GM13977 (cell line): ENCODE data around the gene CTBP2.

Source experiments
- DNase-seq: peaks from one replicate; pipeline ENCODE4 v3.0.0; 2012; ENCODE audit warnings: low spot score
- in situ Hi-C: fragments of 300-500 bp; cut with MboI; formaldehyde crosslinking; loops from one replicate; pipeline ENCODE4 v1.12.0; 2022; ENCODE audit warnings: low sequenced_read_pairs, low pct_unique_long_range_greater_than_20kb, mixed read lengths, inconsistent platforms; ENCODE audit not compliant: unreplicated experiment
- TF ChIP-seq, protein P1 (sequence below): IDR thresholded peaks from 2 replicates; pipeline ENCODE4 v1.5.1; 2012; ENCODE audit warnings: mild to moderate bottlenecking, control low read depth; ENCODE audit not compliant: insufficient read depth; ENCODE audit errors: extremely low read depth, missing control alignments

Gene CTBP2

DNA sequence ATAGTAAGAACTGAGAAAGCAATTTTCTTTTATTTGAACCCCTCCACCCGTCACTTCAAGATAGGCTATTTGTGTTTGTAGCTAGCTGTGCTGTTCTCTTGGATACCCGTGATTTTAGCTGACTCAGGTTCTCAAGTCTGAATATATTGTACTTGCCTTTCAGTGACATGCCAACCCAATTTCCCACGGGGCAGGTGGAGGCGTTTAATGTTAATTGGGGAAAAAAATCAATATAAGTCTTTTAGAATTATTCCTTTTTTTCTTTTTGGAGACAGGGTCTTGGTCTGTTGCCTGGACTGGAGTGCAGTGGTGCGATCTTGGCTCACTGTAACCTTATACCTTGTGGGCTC lies 182.0 kb downstream of the CTBP2 start:
- in situ Hi-C loops, result no loop called here
- no peak for DNase-seq
- TF ChIP-seq, protein P1, sequence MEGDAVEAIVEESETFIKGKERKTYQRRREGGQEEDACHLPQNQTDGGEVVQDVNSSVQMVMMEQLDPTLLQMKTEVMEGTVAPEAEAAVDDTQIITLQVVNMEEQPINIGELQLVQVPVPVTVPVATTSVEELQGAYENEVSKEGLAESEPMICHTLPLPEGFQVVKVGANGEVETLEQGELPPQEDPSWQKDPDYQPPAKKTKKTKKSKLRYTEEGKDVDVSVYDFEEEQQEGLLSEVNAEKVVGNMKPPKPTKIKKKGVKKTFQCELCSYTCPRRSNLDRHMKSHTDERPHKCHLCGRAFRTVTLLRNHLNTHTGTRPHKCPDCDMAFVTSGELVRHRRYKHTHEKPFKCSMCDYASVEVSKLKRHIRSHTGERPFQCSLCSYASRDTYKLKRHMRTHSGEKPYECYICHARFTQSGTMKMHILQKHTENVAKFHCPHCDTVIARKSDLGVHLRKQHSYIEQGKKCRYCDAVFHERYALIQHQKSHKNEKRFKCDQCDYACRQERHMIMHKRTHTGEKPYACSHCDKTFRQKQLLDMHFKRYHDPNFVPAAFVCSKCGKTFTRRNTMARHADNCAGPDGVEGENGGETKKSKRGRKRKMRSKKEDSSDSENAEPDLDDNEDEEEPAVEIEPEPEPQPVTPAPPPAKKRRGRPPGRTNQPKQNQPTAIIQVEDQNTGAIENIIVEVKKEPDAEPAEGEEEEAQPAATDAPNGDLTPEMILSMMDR, result no peak

DNA sequence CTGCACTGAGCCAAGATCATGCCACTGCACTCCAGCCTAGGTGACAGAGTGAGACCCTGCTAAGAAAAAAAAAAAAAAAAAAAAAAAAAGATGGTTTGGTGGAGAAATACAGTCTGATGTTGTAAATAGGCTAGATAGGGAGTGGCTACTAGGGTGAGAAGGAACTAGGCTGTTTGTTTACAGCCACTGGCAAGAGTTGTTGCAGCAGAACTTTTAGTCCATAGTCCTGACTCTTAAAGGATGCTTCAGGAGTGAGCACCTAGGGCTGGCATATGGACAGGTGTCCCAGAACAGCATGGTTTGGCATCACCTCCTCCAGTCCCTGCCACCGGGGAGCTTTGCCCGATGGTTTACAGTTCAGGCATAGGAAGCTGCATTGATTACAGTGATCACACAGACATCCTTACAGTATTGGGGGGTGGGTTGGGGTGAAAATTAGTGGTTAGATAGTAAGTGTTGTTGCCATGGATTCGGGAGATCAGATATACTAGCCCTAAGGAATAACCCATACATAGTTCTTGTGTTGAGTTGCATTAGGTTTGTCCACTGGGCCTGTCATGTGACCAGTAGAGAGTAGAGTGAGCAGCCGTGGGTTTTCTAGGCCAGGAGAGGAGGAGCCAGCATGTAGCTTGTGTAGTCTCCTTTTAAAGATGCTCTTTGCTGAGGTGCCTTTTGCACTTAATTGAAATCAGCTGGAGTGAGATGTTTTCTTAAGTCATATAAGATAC lies 182.6 kb downstream of the CTBP2 start:
- in situ Hi-C loops, result no loop called here
- TF ChIP-seq, protein P1, result no peak
- no peak for DNase-seq

DNA sequence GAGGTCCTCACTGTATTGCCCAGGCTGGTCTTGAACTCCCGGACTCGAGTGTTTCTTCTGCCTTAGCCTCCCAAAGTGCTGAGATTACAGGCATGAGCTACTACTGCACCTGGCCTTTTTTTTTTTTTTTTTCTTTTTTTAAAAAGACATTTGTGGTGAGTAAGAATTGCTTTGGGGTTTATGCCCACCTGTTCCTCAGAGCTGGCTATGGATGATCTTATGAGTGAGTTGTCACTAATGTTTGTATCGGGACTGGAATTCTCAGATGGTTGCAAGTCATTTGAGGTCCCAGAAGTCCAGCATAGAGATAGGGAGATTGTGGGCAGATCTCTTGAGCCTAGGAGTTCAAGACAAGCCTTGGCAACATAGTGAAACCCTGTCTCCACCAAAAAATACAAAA lies 183.2 kb downstream of the CTBP2 start:
- in situ Hi-C loops, result no loop called here

DNA sequence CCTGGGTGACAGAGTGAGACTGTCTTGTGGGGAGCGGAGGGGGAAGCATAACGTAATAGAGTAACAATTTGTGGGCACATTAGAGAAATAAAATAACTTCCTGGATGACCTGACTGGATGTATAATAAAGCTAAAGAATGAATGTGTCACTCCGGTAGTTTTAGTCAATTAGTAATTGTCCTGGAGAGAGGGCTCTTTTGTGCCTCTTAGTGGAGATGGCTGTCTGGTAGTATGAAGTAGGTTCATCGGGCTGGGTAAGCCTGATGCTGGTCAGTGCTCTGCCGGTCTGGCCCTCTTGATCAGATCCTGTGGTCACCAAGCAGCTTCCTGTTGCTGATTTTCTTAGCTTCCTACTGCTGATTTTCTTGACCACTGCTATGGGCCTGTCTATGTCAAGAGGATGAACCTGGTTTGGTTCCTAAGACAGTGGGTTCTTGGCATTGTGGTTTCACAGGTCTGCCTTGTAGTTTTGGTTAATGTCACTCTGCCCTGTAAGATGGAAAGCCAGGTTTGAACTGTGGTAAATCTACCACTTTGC lies 184.3 kb downstream of the CTBP2 start:
- no peak for DNase-seq
- in situ Hi-C loops, result no loop called here
- TF ChIP-seq, protein P1, result no peak

More for the DNA sequence above, 183.2 kb downstream of the CTBP2 start:
- no peak for DNase-seq
- TF ChIP-seq, protein P1, result no peak

DNA sequence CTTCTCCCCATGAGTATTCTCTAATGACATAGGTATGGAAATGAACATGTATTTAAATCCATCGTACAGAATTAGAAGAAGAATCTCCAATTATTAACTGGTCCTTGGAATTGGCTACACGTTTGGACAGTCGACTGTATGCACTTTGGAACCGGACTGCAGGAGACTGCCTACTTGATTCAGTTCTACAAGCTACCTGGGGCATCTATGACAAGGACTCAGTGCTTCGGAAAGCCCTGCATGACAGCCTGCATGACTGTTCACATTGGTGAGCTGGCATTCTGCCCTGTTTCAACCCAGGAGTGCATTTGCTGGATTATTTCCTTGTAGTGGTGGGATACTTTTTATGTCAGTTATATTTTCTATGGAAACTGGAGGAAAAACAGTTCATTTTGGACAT lies 186.2 kb downstream of the CTBP2 start:
- in situ Hi-C loops, result no loop called here
- TF ChIP-seq, protein P1, result no peak
- DNase-seq, result no peak

DNA sequence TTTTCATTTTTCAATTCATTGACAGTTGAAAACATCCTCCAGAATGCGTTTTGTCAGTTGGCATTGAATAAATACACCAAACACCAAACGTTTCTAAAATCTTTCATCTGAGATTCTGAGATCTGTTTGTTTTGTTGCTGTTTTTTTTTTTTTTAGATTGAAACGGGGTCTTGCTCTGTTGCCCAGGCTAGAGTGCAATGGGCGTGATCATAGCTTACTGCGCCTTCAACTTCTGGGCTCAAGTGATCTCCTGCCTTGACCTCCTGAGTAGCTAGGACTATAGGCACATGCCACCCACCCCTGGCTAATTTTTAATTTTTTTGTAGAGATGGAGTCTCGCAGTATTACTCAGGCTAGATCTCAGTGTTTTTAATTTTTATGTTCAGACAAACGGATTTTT lies 187.7 kb downstream of the CTBP2 start:
- DNase-seq, result no peak
- in situ Hi-C loops, result no loop called here

More for the DNA sequence above, 187.7 kb downstream of the CTBP2 start:
- TF ChIP-seq, protein P1, result no peak
